Right cardiac atrium (tissue), 5 donors: ENCODE results near the gene LIPC. TPM values are rescaled to one million over a fixed set of nuclear protein-coding genes. Genes with fewer than 3 reads are reported as not detected.

Experiments used
- ATAC-seq, 2 donors: fragments of 200-7000 bp; cut with Tn5 transposase; one replicate each; pipeline versions ENCODE4 v1.8.0 to v1.9.1; 2020; ENCODE audit warnings: moderate library complexity in 2 of 2, mild to moderate bottlenecking in 1 of 2
- DNase-seq, 3 donors: peaks; one replicate each; pipeline ENCODE4 v3.0.0-alpha.2; 2020
- H3K27ac ChIP-seq: one replicate; pipeline ENCODE4 v1.5.1; 2013; ENCODE audit warnings: mild to moderate bottlenecking, low read length, control low read depth, moderate library complexity
- H3K27me3 ChIP-seq: one replicate; pipeline ENCODE4 v1.6.1; 2013; ENCODE audit not compliant: control insufficient read depth, insufficient read depth
- H3K4me1 ChIP-seq: one replicate; pipeline ENCODE4 v1.6.1; 2013; ENCODE audit warnings: low read length; ENCODE audit not compliant: control insufficient read depth, insufficient read depth
- H3K4me3 ChIP-seq: one replicate; pipeline ENCODE4 v1.5.1; 2013; ENCODE audit warnings: low read length, control low read depth
- H3K9me3 ChIP-seq: one replicate; pipeline ENCODE4 v1.6.1; 2013; ENCODE audit warnings: low read length; ENCODE audit not compliant: control insufficient read depth
- WGBS: extraction: QIAGEN DNeasy Blood & Tissue Kit; methylation state at CpG from one replicate; pipeline ENCODE4 v1.1.7; 2013; 5-methylcytosine and 5-hydroxymethylcytosine counted together
- intact Hi-C, 4 donors: fragments of 100-400 bp; cut with DNase I; formaldehyde crosslinking; loops; one replicate each; pipeline versions ENCODE4 v1.11.0 to v1.14.0; 2022 to 2023
- polyA plus RNA-seq: library from polyadenylated mRNA; stranded (reverse); fragments of 200-250 nt; gene quantifications from one replicate; pipeline ENCODE4 v1.2.3, GENCODE V29; 2013
- total RNA-seq, 4 donors: library from RNA; stranded (reverse); fragmentation: NEBNext Ultra II Directional; extraction: Animal tissue kit (Norgen Biotek cat#: 25700); gene quantifications; one replicate each; pipeline ENCODE4 v1.2.1, GENCODE V29; 2021
- donor health status: healthy with polysubstance abuse.
- donor health status: DM: no; HTN: yes; CAD: no.
- donor health status: DM: no; HTN: no; CAD: no.
- donor health status: DM: no; HTN: yes; CAD: no; lungs with severe emphysema.
- donor health status: DM: yes; HTN: yes; CAD: no.

LIPC gene
- total and polyA plus RNA-seq, 5 donors, result 0.61 to 1.1 (median 0.88) TPM

- intact Hi-C loops, result no loop called here
- Histone ChIP-seq H3K27ac (no peak overlapping the region), H3K9me3 (no peaks in the 10 kb centered on the region), H3K4me1 (no peaks in the 10 kb centered on the region), H3K27me3 (no peaks in the 10 kb centered on the region), H3K4me3 (no peak overlapping the region)
- ATAC-seq, result no peak
- WGBS, result 91% methylated on average over 14 of the region's 14 CpGs
- no peak for DNase-seq
These were observed 143.4 kb downstream of the LIPC start for GRCh38 chr15:58575045-58575786.

GRCh38 chr15:58576657-58577056 lies 144.9 kb downstream of the LIPC start:
- H3K27me3 ChIP-seq, result no peaks in the 10 kb centered on the region
- H3K9me3 ChIP-seq, result no peaks in the 10 kb centered on the region
- H3K27ac ChIP-seq, result no peak overlapping the region
- ATAC-seq, result no peak
- no peaks in the 10 kb centered on the region for H3K4me1 ChIP-seq
- intact Hi-C loops, result no loop called here
- no peak for DNase-seq
- no peak overlapping the region for H3K4me3 ChIP-seq

- Histone ChIP-seq H3K9me3 (no peaks in the 10 kb centered on the region), H3K27me3 (no peaks in the 10 kb centered on the region), H3K4me3 (no peak overlapping the region), H3K4me1 (peaks cover 2% of the 10 kb centered on the region), H3K27ac (no peak overlapping the region)
- DNase-seq (no peak), ATAC-seq (no peak)
- WGBS, result 74% methylated on average over 3 of the region's 3 CpGs
- intact Hi-C loops, result no loop called here
These were observed 150.4 kb downstream of the LIPC start for GRCh38 chr15:58582160-58582559.

- no peaks in the 10 kb centered on the region for H3K27me3 ChIP-seq
- no peak overlapping the region for H3K4me3 ChIP-seq
- H3K9me3 ChIP-seq, result no peaks in the 10 kb centered on the region
- ATAC-seq (no peak), DNase-seq (no peak)
- H3K4me1 ChIP-seq, result peaks cover 2% of the 10 kb centered on the region
- intact Hi-C loops, result no loop called here
- WGBS, result 64% methylated on average over 3 of the region's 3 CpGs
- no peak overlapping the region for H3K27ac ChIP-seq
These were observed 151.5 kb downstream of the LIPC start for GRCh38 chr15:58583171-58583908.

- no peak for ATAC-seq
- H3K9me3 ChIP-seq, result no peaks in the 10 kb centered on the region
- no peak for DNase-seq
- intact Hi-C loops, result no loop called here
- H3K27me3 ChIP-seq, result no peaks in the 10 kb centered on the region
- H3K27ac ChIP-seq, result no peak overlapping the region
- WGBS, result 42% methylated on average over 6 of the region's 6 CpGs
- H3K4me1 ChIP-seq, result peaks cover 2% of the 10 kb centered on the region
- no peak overlapping the region for H3K4me3 ChIP-seq
These were observed 153.1 kb downstream of the LIPC start for GRCh38 chr15:58584789-58585461.

GRCh38 chr15:58585693-58586443 lies 154.1 kb downstream of the LIPC start:
- Histone ChIP-seq H3K9me3 (no peaks in the 10 kb centered on the region), H3K4me3 (no peak overlapping the region), H3K27ac (no peak overlapping the region), H3K27me3 (no peaks in the 10 kb centered on the region), H3K4me1 (peaks cover 2% of the 10 kb centered on the region)
- 84% methylated on average over 5 of the region's 5 CpGs for WGBS
- DNase-seq (no peak), ATAC-seq (no peak)
- intact Hi-C loops, result no loop called here

- H3K4me3 ChIP-seq, result no peak overlapping the region
- ATAC-seq, result no peak
- intact Hi-C loops, result no loop called here
- H3K27ac ChIP-seq, result no peak overlapping the region
- H3K27me3 ChIP-seq, result no peaks in the 10 kb centered on the region
- WGBS, result 80% methylated on average over 4 of the region's 4 CpGs
- DNase-seq, result no peak
- H3K9me3 ChIP-seq, result no peaks in the 10 kb centered on the region
- peaks cover 2% of the 10 kb centered on the region for H3K4me1 ChIP-seq
These were observed 155.7 kb downstream of the LIPC start for GRCh38 chr15:58587486-58587885.

- no peaks in the 10 kb centered on the region for H3K27me3 ChIP-seq
- no peaks in the 10 kb centered on the region for H3K9me3 ChIP-seq
- H3K4me1 ChIP-seq, result peaks cover 2% of the 10 kb centered on the region
- no peak overlapping the region for H3K27ac ChIP-seq
- DNase-seq (no peak), ATAC-seq (peak in 1 of 2 donors; percentile 42)
- no peak overlapping the region for H3K4me3 ChIP-seq
- WGBS, result 88% methylated on average over 1 of the region's 1 CpG
- intact Hi-C loops, result no loop called here
These were observed 156.3 kb downstream of the LIPC start for GRCh38 chr15:58588096-58588495.

- ATAC-seq (no peak), DNase-seq (no peak)
- Histone ChIP-seq H3K27ac (no peak overlapping the region), H3K4me3 (no peak overlapping the region), H3K27me3 (no peaks in the 10 kb centered on the region), H3K4me1 (peaks cover 2% of the 10 kb centered on the region), H3K9me3 (no peaks in the 10 kb centered on the region)
- intact Hi-C loops, result no loop called here
- 83% methylated on average over 3 of the region's 3 CpGs for WGBS
These were observed 157.3 kb downstream of the LIPC start for GRCh38 chr15:58589047-58589446.

GRCh38 chr15:58590236-58590635 lies 158.4 kb downstream of the LIPC start:
- no peak overlapping the region for H3K27ac ChIP-seq
- intact Hi-C loops, result no loop called here
- no peaks in the 10 kb centered on the region for H3K9me3 ChIP-seq
- DNase-seq, result no peak
- WGBS, result 79% methylated on average over 1 of the region's 1 CpG
- H3K27me3 ChIP-seq, result no peaks in the 10 kb centered on the region
- ATAC-seq, result no peak
- no peak overlapping the region for H3K4me3 ChIP-seq
- peaks cover 2% of the 10 kb centered on the region for H3K4me1 ChIP-seq

- no peak for DNase-seq
- no peaks in the 10 kb centered on the region for H3K27me3 ChIP-seq
- H3K4me3 ChIP-seq, result no peak overlapping the region
- WGBS, result 33% methylated on average over 1 of the region's 1 CpG
- H3K9me3 ChIP-seq, result no peaks in the 10 kb centered on the region
- intact Hi-C loops, result no loop called here
- no peak for ATAC-seq
- no peaks in the 10 kb centered on the region for H3K4me1 ChIP-seq
- H3K27ac ChIP-seq, result no peak overlapping the region
These were observed 159.1 kb downstream of the LIPC start for GRCh38 chr15:58590926-58591325.
